DMS53 (cell line): ENCODE data around the gene PPP1CC.
A peak's percentile ranks its signal among the peaks of the same experiment; 100 is the strongest.
"Not testable (repeated sequence)": the region's sequence is repeated elsewhere in the genome, so short reads cannot be mapped to it uniquely, and the experiment has no call there.

ENCODE experiments used
- DNase-seq: peaks from one replicate; lab custom pipeline; 2025; lab: John Stamatoyannopoulos, UW

PPP1CC gene

GRCh38 chr12:110725267-110725666 lies 17.4 kb downstream of the PPP1CC start:
- no peak for DNase-seq

DNA sequence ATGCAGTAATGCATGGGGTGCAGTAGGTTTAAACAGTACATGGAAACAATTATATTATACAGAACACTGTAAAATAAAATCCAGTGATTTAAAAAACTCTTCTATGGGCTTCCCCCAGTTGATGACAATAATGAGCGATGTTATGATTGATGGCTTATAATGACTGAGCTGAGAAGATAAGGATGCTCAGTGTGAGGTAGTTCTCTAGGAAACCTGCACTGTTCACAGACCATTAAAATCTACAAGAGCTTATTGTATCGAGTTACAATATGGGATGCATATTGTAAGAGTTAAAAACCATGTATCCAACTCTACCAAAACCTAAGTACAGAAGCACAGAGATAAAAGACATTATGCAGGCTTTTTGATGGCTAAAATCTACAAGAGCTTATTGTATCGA lies 19.8 kb downstream of the PPP1CC start:
- DNase-seq = not testable (repeated sequence)

GRCh38 chr12:110721570-110721969 lies 21.1 kb downstream of the PPP1CC start:
- no peak for DNase-seq

DNA sequence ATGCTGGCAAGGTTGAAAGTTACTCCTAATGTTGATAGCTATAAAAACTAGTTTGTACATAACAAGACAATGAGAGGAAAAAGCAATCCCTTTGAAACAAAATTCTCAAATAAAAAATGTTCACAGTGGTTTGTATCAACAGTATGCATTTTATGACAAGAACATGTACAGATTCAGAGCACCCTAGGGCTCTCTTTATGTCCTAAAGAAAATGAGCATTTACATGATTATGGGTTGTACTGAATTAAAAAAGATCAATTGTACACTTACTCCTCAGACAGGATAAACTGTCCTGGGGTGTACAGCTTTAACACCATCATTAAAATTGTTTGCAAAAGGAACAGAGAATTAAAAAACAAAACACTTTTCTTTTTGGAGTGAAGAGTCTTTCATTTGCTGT lies 22.2 kb downstream of the PPP1CC start:
- no peak for DNase-seq

- DNase-seq = peak; percentile 73
These were observed 24.3 kb downstream of the PPP1CC start for GRCh38 chr12:110718222-110718908.

DNA sequence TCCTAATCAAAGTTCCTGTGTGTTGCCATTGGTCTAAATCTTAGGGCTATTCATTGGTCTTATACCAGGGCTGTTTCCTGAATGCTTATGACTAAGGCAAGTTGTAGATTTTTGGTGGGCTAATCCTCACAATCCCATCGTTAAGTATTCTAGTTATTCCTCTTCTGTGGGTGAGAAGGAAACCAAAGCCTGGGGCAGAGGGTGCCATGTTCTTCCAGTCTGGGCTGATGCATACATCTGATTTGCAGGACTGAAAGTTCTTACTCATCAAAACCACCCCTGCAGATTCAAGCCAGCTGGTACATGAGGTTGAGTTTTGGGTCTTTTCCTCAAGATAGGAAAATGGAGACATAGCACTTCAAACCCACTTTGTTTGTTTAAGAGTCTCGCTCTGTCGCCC lies 25.7 kb downstream of the PPP1CC start:
- peak; percentile 64 for DNase-seq

- no peak for DNase-seq
These were observed 33.8 kb downstream of the PPP1CC start for GRCh38 chr12:110708917-110709316.

GRCh38 chr12:110705309-110705708 lies 37.4 kb downstream of the PPP1CC start:
- DNase-seq = peak; percentile 71

GRCh38 chr12:110704750-110705149 lies 37.9 kb downstream of the PPP1CC start:
- DNase-seq = peak; percentile 96

GRCh38 chr12:110704231-110704630 lies 38.5 kb downstream of the PPP1CC start:
- no peak for DNase-seq

- no peak for DNase-seq
These were observed 40.6 kb downstream of the PPP1CC start for GRCh38 chr12:110702081-110702480.

GRCh38 chr12:110699591-110700445 lies 42.9 kb downstream of the PPP1CC start:
- DNase-seq = no peak

- DNase-seq = peak; percentile 94
These were observed 44.4 kb downstream of the PPP1CC start for GRCh38 chr12:110698171-110698902.

- no peak for DNase-seq
These were observed 45.5 kb downstream of the PPP1CC start for GRCh38 chr12:110697236-110697635.

DNA sequence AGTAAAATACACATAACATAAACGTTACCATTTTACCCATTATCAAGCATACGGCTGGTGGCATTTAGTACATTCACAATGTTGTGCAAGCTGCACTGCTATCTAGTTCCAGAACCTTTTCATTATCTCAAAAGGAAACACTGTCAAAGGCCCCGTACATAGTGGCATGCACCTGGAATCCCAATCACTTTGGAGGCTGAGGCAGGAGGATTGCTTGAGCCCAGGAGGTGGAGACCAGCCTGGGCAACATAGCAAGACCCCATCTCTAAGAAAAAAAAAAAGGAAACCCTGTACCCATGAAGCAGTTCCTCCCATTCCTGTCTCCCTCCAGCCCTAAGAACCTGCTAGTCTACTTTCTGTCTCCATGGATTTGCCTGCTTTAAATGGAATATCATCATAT lies 46.4 kb downstream of the PPP1CC start:
- DNase-seq = no peak

GRCh38 chr12:110694330-110694901 lies 48.3 kb downstream of the PPP1CC start:
- DNase-seq = no peak

GRCh38 chr12:110693731-110694130 lies 49.0 kb downstream of the PPP1CC start:
- no peak for DNase-seq

- no peak for DNase-seq
These were observed 52.6 kb downstream of the PPP1CC start for GRCh38 chr12:110690127-110690430.

DNA sequence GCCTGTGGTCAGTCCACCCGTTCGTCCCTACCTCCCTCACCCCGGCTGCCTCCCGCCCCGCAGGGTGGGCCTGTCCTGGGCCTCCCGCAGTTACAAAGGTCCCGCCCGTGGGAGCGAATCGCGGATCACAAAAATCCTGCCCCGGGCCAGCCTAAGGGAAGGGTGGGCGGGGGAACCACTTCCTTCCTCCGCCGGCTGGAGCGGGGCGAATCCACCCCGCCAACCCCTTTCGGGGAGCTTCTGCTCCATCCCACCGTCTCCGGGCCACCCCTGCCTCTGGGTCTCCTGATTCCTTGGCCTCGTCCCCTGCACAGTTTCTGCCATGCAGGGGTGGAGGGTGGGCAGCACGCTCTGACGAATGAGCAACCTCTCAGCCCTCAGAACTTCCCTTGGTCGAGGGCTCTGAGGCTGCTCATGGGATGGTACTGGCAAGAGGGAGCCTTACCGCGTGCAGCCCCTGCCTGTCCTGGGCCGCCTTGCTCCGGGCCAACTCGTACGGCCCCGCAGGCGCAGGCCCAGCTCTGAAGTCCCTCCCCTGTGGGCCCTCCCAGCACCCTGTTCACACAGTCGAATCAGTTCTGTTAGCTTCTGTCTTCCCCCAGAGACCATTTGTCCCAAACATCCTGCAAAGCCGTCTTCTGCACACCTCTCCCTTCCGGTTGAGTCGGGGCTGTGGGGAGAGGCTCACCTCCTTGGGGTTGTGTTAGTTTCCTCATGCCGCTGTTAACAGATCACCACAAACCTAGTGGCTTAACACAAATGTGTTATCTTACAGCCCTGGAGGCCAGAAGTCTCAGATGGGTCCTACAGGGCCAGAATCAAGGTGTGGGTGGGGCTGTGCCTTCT lies 53.2 kb downstream of the PPP1CC start:
- peak; percentile 56 for DNase-seq

GRCh38 chr12:110688446-110689280 lies 54.0 kb downstream of the PPP1CC start, which contains the start of gene HVCN1:
Gene HVCN1 (minus strand): TSS chr12:110689115. CDS start chr12:110683245, 5,870 bp downstream.
- DNase-seq = peak; percentile 56
